GM12878 (cell line): Measurements from ENCODE around the gene SH2B3. TPM values are rescaled to one million over a fixed set of nuclear protein-coding genes. Genes with fewer than 3 reads are reported as not detected.

Source experiments
- BACH1 ChIP-seq: fragments of 450-650 bp; IDR thresholded peaks from 2 replicates; pipeline ENCODE4 v1.6.1; 2017; ENCODE audit warnings: mild to moderate bottlenecking, borderline replicate concordance
- CEBPZ ChIP-seq: fragments of 150-350 bp; IDR thresholded peaks from 2 replicates; pipeline ENCODE4 v1.6.1; 2016; ENCODE audit warnings: low read depth, low read length
- MYC ChIP-seq: IDR thresholded peaks from 2 replicates; pipeline ENCODE4 v1.6.1; 2011; ENCODE audit warnings: mild to moderate bottlenecking, low read length, moderate library complexity, inconsistent platforms; ENCODE audit not compliant: insufficient read depth, insufficient replicate concordance, insufficient read length, severe bottlenecking
- NBN ChIP-seq: fragments of 450-650 bp; IDR thresholded peaks from 2 replicates; pipeline ENCODE4 v1.6.1; 2016
- PKNOX1 ChIP-seq: fragments of 450-650 bp; IDR thresholded peaks from 2 replicates; pipeline ENCODE4 v1.6.1; 2016; ENCODE audit warnings: mild to moderate bottlenecking
- POLR2AphosphoS2 ChIP-seq: IDR thresholded peaks from 2 replicates; pipeline ENCODE4 v1.6.1; 2011; ENCODE audit warnings: low read depth, mild to moderate bottlenecking, low read length, improper control_type of control experiment, moderate library complexity
- REST ChIP-seq: IDR thresholded peaks from 2 replicates; pipeline ENCODE4 v1.6.1; 2012; ENCODE audit warnings: mild to moderate bottlenecking, low read depth, low read length
- RFX5 ChIP-seq: IDR thresholded peaks from 2 replicates; pipeline ENCODE4 v1.6.1; 2011; ENCODE audit warnings: low read depth, low read length, improper control_type of control experiment
- ZBED1 ChIP-seq: IDR thresholded peaks from 2 replicates; pipeline ENCODE4 v1.6.1; 2016; ENCODE audit warnings: borderline replicate concordance
- ZNF592 ChIP-seq: fragments of 450-650 bp; IDR thresholded peaks from 2 replicates; pipeline ENCODE4 v1.6.1; 2017; ENCODE audit warnings: mild to moderate bottlenecking, moderate library complexity
- ZNF687 ChIP-seq: fragments of 450-650 bp; IDR thresholded peaks from 2 replicates; pipeline ENCODE4 v1.6.1; 2017; ENCODE audit warnings: mild to moderate bottlenecking, moderate library complexity
- polyA plus RNA-seq, 11 experiments: library from polyadenylated mRNA; depleted of rRNA in 4 of 11; unstranded in 6 of 11; stranded (reverse) in 5 of 11; fragments of >200 nt; fragmentation: Nextera tagmentation in 4 of 11; fragmentation: Illumina TruSeq in 1 of 11; extraction: Ambion mirVana in 4 of 11; extraction: Trizol in 1 of 11; gene quantifications; 1 replicate in 1 of 11; 2 replicates in 10 of 11; pipeline versions ENCODE4 v1.2.1 to v1.2.3, GENCODE V29; 2011 to 2016; ENCODE audit warnings: inconsistent platforms in 2 of 11, missing spikeins in 2 of 11, low read depth in 1 of 11
- total RNA-seq, 4 experiments: library from RNA; depleted of rRNA in 3 of 4; stranded (reverse); fragments of >200 nt in 3 of 4; fragmentation: Illumina TruSeq in 1 of 4; extraction: Trizol in 1 of 4; gene quantifications; 2 replicates each; pipeline versions ENCODE4 v1.2.1 to v1.2.3, GENCODE V29; 2013 to 2021

Gene SH2B3
- total and polyA plus RNA-seq, 10 of the 15 experiments (the other 5 are each of a cell fraction or from before 2014, with no cell fraction given) = 5.8 to 46.4 (median 23.3) TPM

GRCh38 chr12:111409780-111410430, 4.2 kb downstream of the SH2B3 start (continued):
- TF ChIP-seq ZNF592 = no peak
- TF ChIP-seq NBN = no peak
- no peak for TF ChIP-seq ZBED1
- peak; percentile 14; the same call in 1 of the 2 replicates for TF ChIP-seq ZNF687
- TF ChIP-seq CEBPZ = no peak
- TF ChIP-seq PKNOX1 = no peak
- no peak for TF ChIP-seq REST
- TF ChIP-seq POLR2AphosphoS2 = no peak
- no peak for TF ChIP-seq BACH1
- TF ChIP-seq MYC = no peak
- TF ChIP-seq RFX5 = no peak
